ENCODE measurements around the gene RBFOX2.

RBFOX2 gene

DNA sequence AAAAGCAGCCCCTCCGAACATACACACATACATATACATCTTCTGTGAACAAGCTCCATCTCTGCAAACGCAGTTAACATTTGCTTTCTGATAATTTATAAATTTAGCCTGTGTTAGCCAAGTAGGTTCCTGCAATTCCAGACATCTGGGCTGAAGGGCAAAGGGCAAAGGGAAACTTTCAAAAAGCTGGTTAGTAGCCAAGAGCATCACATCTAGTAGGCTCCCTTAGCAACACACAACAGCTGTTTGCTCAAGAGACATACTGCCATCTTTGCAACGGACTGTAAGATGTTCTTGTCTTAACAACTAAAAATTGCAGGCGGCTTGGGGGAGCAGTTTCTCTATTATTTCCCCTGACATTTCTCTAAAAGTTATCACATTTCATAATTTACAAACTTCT is 134.9 kb downstream of the RBFOX2 start:
- H3K4me3 ChIP-seq (ENCODE audit: control insufficient read depth, low read depth, low read length): no peak overlapping the region
- DNase-seq (ENCODE audit: low read depth): peak; percentile 77
- TF ChIP-seq, protein P1, sequence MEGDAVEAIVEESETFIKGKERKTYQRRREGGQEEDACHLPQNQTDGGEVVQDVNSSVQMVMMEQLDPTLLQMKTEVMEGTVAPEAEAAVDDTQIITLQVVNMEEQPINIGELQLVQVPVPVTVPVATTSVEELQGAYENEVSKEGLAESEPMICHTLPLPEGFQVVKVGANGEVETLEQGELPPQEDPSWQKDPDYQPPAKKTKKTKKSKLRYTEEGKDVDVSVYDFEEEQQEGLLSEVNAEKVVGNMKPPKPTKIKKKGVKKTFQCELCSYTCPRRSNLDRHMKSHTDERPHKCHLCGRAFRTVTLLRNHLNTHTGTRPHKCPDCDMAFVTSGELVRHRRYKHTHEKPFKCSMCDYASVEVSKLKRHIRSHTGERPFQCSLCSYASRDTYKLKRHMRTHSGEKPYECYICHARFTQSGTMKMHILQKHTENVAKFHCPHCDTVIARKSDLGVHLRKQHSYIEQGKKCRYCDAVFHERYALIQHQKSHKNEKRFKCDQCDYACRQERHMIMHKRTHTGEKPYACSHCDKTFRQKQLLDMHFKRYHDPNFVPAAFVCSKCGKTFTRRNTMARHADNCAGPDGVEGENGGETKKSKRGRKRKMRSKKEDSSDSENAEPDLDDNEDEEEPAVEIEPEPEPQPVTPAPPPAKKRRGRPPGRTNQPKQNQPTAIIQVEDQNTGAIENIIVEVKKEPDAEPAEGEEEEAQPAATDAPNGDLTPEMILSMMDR (conservative IDR thresholded peaks at IDR 0.05; ENCODE audit: control insufficient read depth, insufficient read depth, low read depth, low read length): no peak

DNA sequence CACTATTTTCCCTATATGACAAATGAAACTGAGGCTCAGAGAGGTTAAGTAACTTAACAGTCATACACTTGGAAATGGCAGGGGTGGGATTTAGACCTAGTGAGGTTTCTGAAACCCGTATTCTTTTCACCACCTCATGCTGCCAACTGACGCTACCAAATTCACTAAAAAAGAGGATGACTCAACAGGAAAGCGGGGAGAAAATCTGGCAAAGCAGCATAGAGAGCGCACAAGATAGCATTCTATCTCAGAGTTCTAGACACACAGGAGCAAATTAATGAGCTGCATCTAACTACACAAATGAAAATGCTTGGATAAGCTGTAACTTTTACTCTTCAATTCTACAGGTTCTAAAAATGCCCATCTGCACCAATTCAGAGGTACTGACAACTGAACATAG is 136.4 kb downstream of the RBFOX2 start:
- DNase-seq (ENCODE audit: low read depth): peak; percentile 82
- H3K4me3 ChIP-seq (ENCODE audit: control insufficient read depth, low read depth, low read length): no peak overlapping the region

DNA sequence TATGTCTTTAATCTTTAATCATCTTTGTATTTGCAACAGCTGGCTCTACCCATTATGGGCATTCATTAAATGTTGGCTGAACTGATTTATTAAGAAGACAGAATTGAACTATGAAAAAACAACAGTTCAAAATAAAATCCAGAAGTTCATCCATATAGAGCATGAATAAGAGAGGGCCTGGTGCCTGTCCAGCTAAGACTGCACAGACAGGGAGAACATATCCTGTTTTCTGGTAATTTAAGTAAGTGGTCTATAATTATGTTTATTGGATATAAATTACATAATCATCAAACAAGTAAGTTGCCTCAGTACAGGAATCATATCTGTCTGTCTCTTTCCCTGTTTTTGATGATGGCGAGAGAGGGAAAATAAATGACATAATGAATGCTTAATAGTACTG is 137.2 kb downstream of the RBFOX2 start:
- no peak overlapping the region for H3K4me3 ChIP-seq (ENCODE audit: control insufficient read depth, low read depth, low read length)
- TF ChIP-seq, protein P1 (conservative IDR thresholded peaks at IDR 0.05; ENCODE audit: control insufficient read depth, insufficient read depth, low read depth, low read length): no peak
- no peak for DNase-seq (ENCODE audit: low read depth)

More for the DNA sequence above, 136.4 kb downstream of the RBFOX2 start:
- TF ChIP-seq, protein P1 (conservative IDR thresholded peaks at IDR 0.05; ENCODE audit: control insufficient read depth, insufficient read depth, low read depth, low read length): no peak

DNA sequence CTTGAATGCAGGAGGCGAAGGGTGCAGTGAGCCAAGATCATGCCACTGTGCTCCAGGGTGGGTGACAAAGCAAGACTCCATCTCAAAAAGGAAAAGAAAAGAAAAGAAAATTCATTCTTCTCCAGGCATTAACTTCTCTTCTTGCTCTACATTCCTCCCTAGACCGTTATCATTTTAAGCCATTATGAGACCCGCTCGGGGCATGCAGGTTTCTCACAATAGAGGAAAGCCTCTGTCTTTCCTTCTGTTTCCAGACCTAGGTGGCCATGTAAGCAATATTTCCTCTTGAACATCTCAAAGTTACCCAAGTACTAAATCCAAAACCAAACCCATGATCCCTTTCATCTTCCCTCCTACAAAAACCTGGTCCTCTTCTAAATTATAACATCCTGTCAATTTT is 139.6 kb downstream of the RBFOX2 start:
- H3K4me3 ChIP-seq (ENCODE audit: control insufficient read depth, low read depth, low read length): no peak overlapping the region
- DNase-seq (ENCODE audit: low read depth): no peak
- TF ChIP-seq, protein P1 (conservative IDR thresholded peaks at IDR 0.05; ENCODE audit: control insufficient read depth, insufficient read depth, low read depth, low read length): no peak

DNA sequence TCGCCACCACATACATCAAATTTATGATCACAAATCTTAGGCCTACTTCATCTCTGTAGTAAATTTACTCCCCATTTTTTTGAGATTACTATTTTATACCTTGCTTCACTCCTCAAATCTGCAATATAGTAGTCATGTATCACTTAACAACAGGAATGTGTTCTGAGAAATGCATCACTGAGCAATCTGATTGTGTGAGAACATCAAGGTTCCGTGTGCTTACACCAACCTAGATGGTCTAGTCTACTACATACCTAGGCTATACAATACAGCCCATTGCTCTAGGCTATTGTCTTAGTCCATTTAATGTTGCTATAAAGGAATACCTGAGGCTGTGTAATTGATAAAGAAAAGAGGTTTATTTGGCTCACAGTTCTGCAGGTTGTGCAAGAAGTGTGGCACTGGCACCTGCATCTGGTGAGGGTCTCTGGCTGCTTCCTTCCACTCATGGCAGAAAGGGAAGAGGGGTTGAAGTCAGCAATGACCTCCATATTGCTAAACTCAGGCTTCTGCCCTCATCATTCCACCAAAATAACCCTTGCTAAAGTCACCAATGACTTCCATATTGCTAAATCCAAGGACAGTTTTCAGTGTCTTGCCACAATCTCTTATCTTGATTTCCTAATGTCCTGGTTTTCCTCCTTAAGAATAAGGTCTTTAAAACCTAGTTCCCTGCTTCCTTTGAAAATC is 140.3 kb downstream of the RBFOX2 start:
- no peak overlapping the region for H3K4me3 ChIP-seq (ENCODE audit: control insufficient read depth, low read depth, low read length)
- TF ChIP-seq, protein P1 (conservative IDR thresholded peaks at IDR 0.05; ENCODE audit: control insufficient read depth, insufficient read depth, low read depth, low read length): no peak
- no peak for DNase-seq (ENCODE audit: low read depth)

DNA sequence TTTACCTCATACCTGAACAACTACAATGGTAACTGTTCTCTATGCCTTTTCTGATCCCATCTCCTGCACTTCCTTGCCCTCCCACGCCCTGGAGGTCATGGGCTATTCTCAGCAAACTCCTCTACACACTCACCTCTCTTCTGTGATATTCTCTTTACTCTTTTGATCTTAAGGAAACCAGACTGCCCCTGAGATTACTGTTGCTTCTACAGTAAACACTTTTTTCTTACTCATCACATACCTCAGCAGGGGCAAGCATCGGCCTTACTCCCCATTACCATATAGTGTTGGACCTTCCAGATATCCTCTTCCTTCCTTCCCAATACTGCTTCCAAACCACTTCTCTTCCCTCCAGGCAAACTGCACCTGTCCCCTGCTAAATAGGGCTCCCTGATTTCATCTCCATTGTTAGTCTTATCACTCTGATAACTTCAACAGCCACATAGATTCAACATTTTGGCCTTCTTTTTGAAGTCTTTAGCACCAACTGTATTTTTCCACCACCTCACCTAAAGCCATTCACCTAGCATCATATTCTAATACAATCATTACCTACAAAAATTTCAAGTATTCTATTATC is 141.2 kb downstream of the RBFOX2 start:
- H3K4me3 ChIP-seq (ENCODE audit: control insufficient read depth, low read depth, low read length): no peak overlapping the region
- DNase-seq (ENCODE audit: low read depth): no peak
- TF ChIP-seq, protein P1 (conservative IDR thresholded peaks at IDR 0.05; ENCODE audit: control insufficient read depth, insufficient read depth, low read depth, low read length): no peak
